ENCODE data around the gene ACOT9. TPM values are rescaled to one million over a fixed set of nuclear protein-coding genes. Genes with fewer than 3 reads are reported as not detected.

ACOT9 gene
- total RNA-seq, 4 donors from 2014 or later: 46.3 to 63.8 (median 52.3) TPM

DNA sequence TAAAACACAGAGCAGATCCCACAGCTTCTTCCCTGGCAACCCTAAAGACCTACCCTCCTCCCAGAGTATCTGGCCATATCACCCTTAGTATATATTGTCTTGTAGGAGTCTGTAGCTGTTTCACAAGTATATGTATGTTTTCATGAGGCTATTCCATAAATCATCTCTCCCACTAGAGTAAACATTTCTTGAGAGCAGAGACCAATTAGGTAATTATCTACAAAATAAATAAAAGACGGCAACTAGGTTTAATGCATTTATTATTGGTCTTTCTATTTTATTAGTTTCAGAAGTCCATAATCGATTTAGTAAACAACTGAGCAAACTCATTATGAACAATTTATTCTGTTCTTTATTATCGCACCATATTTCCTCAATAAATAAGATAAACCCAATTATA, 7.0 kb downstream of the ACOT9 start:
- H3K27ac ChIP-seq (replicated peaks in 1 of 4): no peak overlapping the region
- 45% methylated on average over 3 of the region's 3 CpGs for WGBS
- H3K36me3 ChIP-seq: peaks cover 0 to 11% (median 5%) of the 10 kb centered on the region in 4 donors
- DNase-seq (ENCODE audit: extremely low spot score): no peak
- H3K4me3 ChIP-seq: no peak overlapping the region
- no peaks in the 10 kb centered on the region for H3K9me3 ChIP-seq
- TF ChIP-seq CTCF (IDR thresholded peaks at IDR 0.05): no peak
- TF ChIP-seq POLR2AphosphoS5 (IDR thresholded peaks at IDR 0.05): no peak
- no peak for TF ChIP-seq POLR2A (IDR thresholded peaks at IDR 0.05; ENCODE audit: low read depth)
- TF ChIP-seq EP300 (IDR thresholded peaks at IDR 0.05): no peak
- H3K27me3 ChIP-seq: no peaks in the 10 kb centered on the region
- intact Hi-C loops (cut with DNase I): no loop called here
- H3K4me1 ChIP-seq: peaks cover 0 to 13% (median 5%) of the 10 kb centered on the region in 4 donors

DNA sequence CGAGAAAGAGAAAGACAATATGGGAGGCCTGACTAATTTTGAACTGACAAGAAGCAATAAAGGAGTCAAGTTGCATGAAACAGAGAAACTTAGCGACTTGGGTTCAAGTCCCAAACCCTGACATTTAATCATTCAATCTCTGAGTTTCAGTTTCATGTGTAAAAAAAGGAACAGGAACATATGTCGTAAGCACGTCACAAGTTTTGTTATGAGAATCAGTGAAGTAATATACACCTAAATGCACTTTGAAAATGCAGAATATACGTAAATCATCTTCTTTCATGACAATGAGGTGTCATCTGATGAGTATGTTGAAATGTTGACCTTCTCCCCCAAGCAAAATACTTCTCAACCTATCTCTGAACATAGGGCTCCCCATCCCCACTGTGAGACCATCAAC, 10.4 kb downstream of the ACOT9 start:
- H3K9me3 ChIP-seq: no peaks in the 10 kb centered on the region
- peaks cover 0 to 5% (median 0%) of the 10 kb centered on the region in 4 donors for H3K4me1 ChIP-seq
- WGBS: 46% methylated on average over 5 of the region's 5 CpGs
- H3K4me3 ChIP-seq: no peak overlapping the region
- no peaks in the 10 kb centered on the region for H3K27me3 ChIP-seq
- H3K27ac ChIP-seq (replicated peaks in 1 of 4): no peak overlapping the region
- intact Hi-C loops (cut with DNase I): no loop called here
- no peak for DNase-seq (ENCODE audit: extremely low spot score)
- peaks cover 4 to 40% (median 21%) of the 10 kb centered on the region in 4 donors for H3K36me3 ChIP-seq
- TF ChIP-seq POLR2A (IDR thresholded peaks at IDR 0.05; ENCODE audit: low read depth) (no peak), CTCF (IDR thresholded peaks at IDR 0.05) (no peak), EP300 (IDR thresholded peaks at IDR 0.05) (no peak), POLR2AphosphoS5 (IDR thresholded peaks at IDR 0.05) (no peak)

DNA sequence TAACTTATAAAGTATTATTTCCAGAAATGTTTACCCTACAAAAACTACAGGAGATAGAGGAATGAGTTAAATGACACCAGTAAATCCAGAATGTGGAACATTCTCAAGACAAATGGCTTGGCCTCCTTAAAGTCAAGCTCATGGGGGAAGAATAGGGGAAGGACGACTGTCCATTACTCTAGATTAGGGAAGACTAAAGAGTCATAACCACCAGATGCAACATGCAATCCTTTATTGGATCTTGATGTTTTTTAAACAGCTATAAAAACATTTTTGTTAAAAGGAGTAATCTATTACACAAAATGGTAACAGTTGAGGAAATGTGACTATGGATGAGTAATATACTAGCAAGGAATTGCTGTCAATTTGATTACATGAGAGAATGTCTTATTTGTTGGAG, 11.1 kb downstream of the ACOT9 start:
- no peak overlapping the region for H3K4me3 ChIP-seq
- no peak for TF ChIP-seq POLR2A (IDR thresholded peaks at IDR 0.05; ENCODE audit: low read depth)
- no peak for TF ChIP-seq EP300 (IDR thresholded peaks at IDR 0.05)
- TF ChIP-seq CTCF (IDR thresholded peaks at IDR 0.05): no peak
- TF ChIP-seq POLR2AphosphoS5 (IDR thresholded peaks at IDR 0.05): no peak

DNA sequence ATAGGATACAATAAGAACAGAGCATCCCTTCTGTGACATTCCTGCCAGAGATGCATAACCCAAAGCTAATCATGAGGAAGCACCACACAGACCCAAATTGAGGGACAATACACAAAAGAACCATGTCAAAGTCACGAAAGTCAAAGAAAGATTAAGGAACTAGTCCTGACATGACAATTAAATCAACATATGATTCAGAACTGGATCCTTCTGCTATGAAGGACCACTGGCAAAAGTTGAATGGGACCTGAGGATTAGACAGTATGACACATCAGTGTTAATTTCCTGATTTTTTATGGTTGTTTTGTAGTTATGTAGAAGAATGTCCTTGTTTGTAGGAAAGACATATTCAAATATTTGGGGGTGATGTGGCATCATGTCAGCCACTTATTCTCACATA, 13.9 kb downstream of the ACOT9 start:
- 65% methylated on average over 1 of the region's 1 CpG for WGBS
- peaks cover 4 to 70% (median 29%) of the 10 kb centered on the region in 4 donors for H3K36me3 ChIP-seq
- no peak overlapping the region for H3K27ac ChIP-seq (replicated peaks in 1 of 4)
- H3K9me3 ChIP-seq: no peaks in the 10 kb centered on the region
- no peaks in the 10 kb centered on the region for H3K27me3 ChIP-seq
- intact Hi-C loops (cut with DNase I): no loop called here
- H3K4me3 ChIP-seq: no peak overlapping the region
- DNase-seq (ENCODE audit: extremely low spot score): no peak
- TF ChIP-seq POLR2AphosphoS5 (IDR thresholded peaks at IDR 0.05): no peak
- no peak for TF ChIP-seq CTCF (IDR thresholded peaks at IDR 0.05)
- no peak for TF ChIP-seq POLR2A (IDR thresholded peaks at IDR 0.05; ENCODE audit: low read depth)
- no peak for TF ChIP-seq EP300 (IDR thresholded peaks at IDR 0.05)
- H3K4me1 ChIP-seq: no peaks in the 10 kb centered on the region

More for the DNA sequence above, 11.1 kb downstream of the ACOT9 start:
- Histone ChIP-seq H3K4me1 (peaks cover 0 to 5% (median 0%) of the 10 kb centered on the region in 4 donors), H3K27me3 (no peaks in the 10 kb centered on the region), H3K27ac (replicated peaks in 1 of 4) (no peak overlapping the region), H3K9me3 (no peaks in the 10 kb centered on the region), H3K36me3 (peaks cover 4 to 47% (median 25%) of the 10 kb centered on the region in 4 donors)
- 72% methylated on average over 1 of the region's 1 CpG for WGBS
- DNase-seq (ENCODE audit: extremely low spot score): no peak
- intact Hi-C loops (cut with DNase I): no loop called here

DNA sequence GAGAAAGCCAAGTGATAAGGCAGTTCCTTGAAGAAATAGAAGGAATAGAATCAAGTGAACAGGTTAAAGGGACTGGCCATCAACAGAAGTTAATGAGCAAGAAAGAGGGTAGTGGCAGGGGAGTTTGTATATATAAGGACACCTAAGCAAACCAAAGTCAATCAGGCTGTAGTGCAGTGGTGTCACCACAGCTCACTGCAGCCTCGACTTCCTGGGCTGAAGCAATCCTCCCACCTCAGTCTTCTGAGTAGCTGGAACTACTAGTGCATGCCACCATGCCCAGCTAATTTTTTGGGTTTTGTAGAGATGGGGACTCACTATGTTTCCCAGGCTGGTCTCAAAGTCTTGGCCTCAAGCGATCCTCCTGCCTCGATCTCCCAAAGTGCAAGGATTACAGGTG, 15.9 kb downstream of the ACOT9 start:
- DNase-seq (ENCODE audit: extremely low spot score): no peak

More for the DNA sequence above, 15.9 kb downstream of the ACOT9 start:
- WGBS: 90% methylated on average over 3 of the region's 3 CpGs
- Histone ChIP-seq H3K27me3 (no peaks in the 10 kb centered on the region), H3K4me3 (no peak overlapping the region), H3K9me3 (no peaks in the 10 kb centered on the region), H3K36me3 (peaks cover 4 to 79% (median 37%) of the 10 kb centered on the region in 4 donors), H3K4me1 (no peaks in the 10 kb centered on the region), H3K27ac (replicated peaks in 1 of 4) (no peak overlapping the region)
- TF ChIP-seq EP300 (IDR thresholded peaks at IDR 0.05): no peak
- no peak for TF ChIP-seq POLR2AphosphoS5 (IDR thresholded peaks at IDR 0.05)
- no peak for TF ChIP-seq POLR2A (IDR thresholded peaks at IDR 0.05; ENCODE audit: low read depth)
- no peak for TF ChIP-seq CTCF (IDR thresholded peaks at IDR 0.05)
- intact Hi-C loops (cut with DNase I): no loop called here

Data from esophagus muscularis mucosa (tissue), 4 donors.